ENCODE data around the gene PTPN5.

GRCh38 chr11:18699269-18699596 is 92.4 kb downstream of the PTPN5 start:
- TF ChIP-seq, protein P1, sequence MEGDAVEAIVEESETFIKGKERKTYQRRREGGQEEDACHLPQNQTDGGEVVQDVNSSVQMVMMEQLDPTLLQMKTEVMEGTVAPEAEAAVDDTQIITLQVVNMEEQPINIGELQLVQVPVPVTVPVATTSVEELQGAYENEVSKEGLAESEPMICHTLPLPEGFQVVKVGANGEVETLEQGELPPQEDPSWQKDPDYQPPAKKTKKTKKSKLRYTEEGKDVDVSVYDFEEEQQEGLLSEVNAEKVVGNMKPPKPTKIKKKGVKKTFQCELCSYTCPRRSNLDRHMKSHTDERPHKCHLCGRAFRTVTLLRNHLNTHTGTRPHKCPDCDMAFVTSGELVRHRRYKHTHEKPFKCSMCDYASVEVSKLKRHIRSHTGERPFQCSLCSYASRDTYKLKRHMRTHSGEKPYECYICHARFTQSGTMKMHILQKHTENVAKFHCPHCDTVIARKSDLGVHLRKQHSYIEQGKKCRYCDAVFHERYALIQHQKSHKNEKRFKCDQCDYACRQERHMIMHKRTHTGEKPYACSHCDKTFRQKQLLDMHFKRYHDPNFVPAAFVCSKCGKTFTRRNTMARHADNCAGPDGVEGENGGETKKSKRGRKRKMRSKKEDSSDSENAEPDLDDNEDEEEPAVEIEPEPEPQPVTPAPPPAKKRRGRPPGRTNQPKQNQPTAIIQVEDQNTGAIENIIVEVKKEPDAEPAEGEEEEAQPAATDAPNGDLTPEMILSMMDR (IDR thresholded peaks at IDR 0.05; ENCODE audit: insufficient read depth, low read length): no peak
- no peak for TF ChIP-seq REST (IDR thresholded peaks at IDR 0.05; ENCODE audit: insufficient replicate concordance, low read depth)

Measured in HL-60 (cell line).